Testis (tissue), 3 donors: ENCODE measurements around the gene SCAF11. TPM values are rescaled to one million over a fixed set of nuclear protein-coding genes. Genes with fewer than 3 reads are reported as not detected.

Experiments
- DNase-seq: peaks from one replicate; pipeline ENCODE4 v3.0.0-alpha.2; 2019
- H3K27ac ChIP-seq, 2 donors: fragments of 200-600 bp; sonication (generic); one replicate each; pipeline ENCODE4 v1.5.1; 2019
- H3K27me3 ChIP-seq: fragments of 200-600 bp; sonication (generic); one replicate; pipeline ENCODE4 v1.5.1; 2019
- H3K36me3 ChIP-seq: fragments of 200-600 bp; sonication (generic); one replicate; pipeline ENCODE4 v1.5.1; 2017; ENCODE audit warnings: low read depth; ENCODE audit errors: missing control alignments
- H3K4me1 ChIP-seq: fragments of 200-600 bp; sonication (generic); one replicate; pipeline ENCODE4 v1.5.1; 2019
- H3K4me3 ChIP-seq, 2 donors: fragments of 200-600 bp; sonication (generic); one replicate each; pipeline ENCODE4 v1.5.1; 2017 to 2019
- H3K9me3 ChIP-seq: fragments of 200-600 bp; sonication (generic); one replicate; pipeline ENCODE4 v1.5.1; 2017
- POLR2A ChIP-seq: fragments of 450-650 bp; IDR thresholded peaks from one replicate; pipeline ENCODE4 v1.6.1; 2017; ENCODE audit warnings: antibody characterized with exemption, mild to moderate bottlenecking, moderate library complexity
- WGBS, 2 donors: methylation state at CpG; one replicate each; pipeline ENCODE4 v1.1.5; 2018; 5-methylcytosine and 5-hydroxymethylcytosine counted together
- intact Hi-C: fragments of 100-400 bp; cut with DNase I; formaldehyde crosslinking; loops from one replicate; pipeline ENCODE4 v1.15.1; 2023; ENCODE audit warnings: low total_unique reads
- polyA plus RNA-seq: library from polyadenylated mRNA; stranded (reverse); fragments of 350-450 nt; fragmentation: Illumina TruSeq; extraction: RNeasy Lipid Tissue Mini Kit (QIAGEN cat#74804); gene quantifications from one replicate; pipeline ENCODE4 v1.2.3, GENCODE V29; 2014; ENCODE audit warnings: low read depth, low replicate concordance; ENCODE audit not compliant: insufficient read depth
- total RNA-seq, 2 donors: library from RNA; depleted of rRNA; stranded (reverse); fragments of >200 nt; gene quantifications; one replicate each; pipeline ENCODE4 v1.2.3, GENCODE V29; 2016
- TF ChIP-seq, protein P1 (sequence below), 3 experiments: fragments of 450-650 bp in 2 of 3; fragments of 200-600 bp in 1 of 3; sonication (generic) in 1 of 3; IDR thresholded peaks; one replicate each; pipeline ENCODE4 v1.5.1; 2016 to 2019; ENCODE audit warnings: antibody characterized with exemption in 3 of 3, mild to moderate bottlenecking in 2 of 3, moderate library complexity in 1 of 3

Gene SCAF11
- total and polyA plus RNA-seq, 3 donors from 2014 or later: 49.1 to 168 (median 168) TPM

DNA sequence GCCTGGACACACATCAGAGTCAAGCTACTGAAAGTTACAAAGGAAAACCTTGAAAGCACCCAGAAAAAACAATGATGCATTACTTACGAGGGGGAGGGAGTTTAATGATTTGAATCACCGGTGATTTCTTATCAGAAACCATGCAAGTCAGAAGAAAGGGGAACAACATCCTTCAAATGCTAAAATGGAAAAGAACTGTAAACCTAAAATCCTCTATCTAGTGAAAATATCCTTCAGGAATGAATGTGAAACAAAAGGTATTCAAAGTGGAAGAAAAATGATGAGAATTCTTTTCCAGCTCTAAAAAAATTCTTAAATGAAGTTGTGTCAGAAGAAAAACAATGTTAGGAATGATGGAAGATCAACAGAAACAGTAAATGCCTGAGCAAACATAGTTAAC is 16.8 kb downstream of the SCAF11 start:
- no peak for DNase-seq
- intact Hi-C loops: no loop called here
- Histone ChIP-seq H3K9me3 (no peaks in the 10 kb centered on the region), H3K4me1 (no peaks in the 10 kb centered on the region), H3K27ac (no peak overlapping the region), H3K36me3 (no peaks in the 10 kb centered on the region), H3K27me3 (no peaks in the 10 kb centered on the region), H3K4me3 (no peak overlapping the region)
- TF ChIP-seq, protein P1, sequence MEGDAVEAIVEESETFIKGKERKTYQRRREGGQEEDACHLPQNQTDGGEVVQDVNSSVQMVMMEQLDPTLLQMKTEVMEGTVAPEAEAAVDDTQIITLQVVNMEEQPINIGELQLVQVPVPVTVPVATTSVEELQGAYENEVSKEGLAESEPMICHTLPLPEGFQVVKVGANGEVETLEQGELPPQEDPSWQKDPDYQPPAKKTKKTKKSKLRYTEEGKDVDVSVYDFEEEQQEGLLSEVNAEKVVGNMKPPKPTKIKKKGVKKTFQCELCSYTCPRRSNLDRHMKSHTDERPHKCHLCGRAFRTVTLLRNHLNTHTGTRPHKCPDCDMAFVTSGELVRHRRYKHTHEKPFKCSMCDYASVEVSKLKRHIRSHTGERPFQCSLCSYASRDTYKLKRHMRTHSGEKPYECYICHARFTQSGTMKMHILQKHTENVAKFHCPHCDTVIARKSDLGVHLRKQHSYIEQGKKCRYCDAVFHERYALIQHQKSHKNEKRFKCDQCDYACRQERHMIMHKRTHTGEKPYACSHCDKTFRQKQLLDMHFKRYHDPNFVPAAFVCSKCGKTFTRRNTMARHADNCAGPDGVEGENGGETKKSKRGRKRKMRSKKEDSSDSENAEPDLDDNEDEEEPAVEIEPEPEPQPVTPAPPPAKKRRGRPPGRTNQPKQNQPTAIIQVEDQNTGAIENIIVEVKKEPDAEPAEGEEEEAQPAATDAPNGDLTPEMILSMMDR (IDR thresholded peaks at IDR 0.05): no peak
- no peak for TF ChIP-seq POLR2A
- 25 to 54% methylated on average over 2 of the region's 2 CpGs for WGBS, 2 donors

- no peak overlapping the region for H3K27ac ChIP-seq
- H3K36me3 ChIP-seq: no peaks in the 10 kb centered on the region
- H3K4me3 ChIP-seq: no peak overlapping the region
- H3K9me3 ChIP-seq: no peaks in the 10 kb centered on the region
- TF ChIP-seq POLR2A: no peak
- TF ChIP-seq, protein P1 (IDR thresholded peaks at IDR 0.05): no peak
- no peak for DNase-seq
- 95 to 97% methylated on average over 1 of the region's 1 CpG for WGBS, 2 donors
- no peaks in the 10 kb centered on the region for H3K27me3 ChIP-seq
- intact Hi-C loops: no loop called here
- no peaks in the 10 kb centered on the region for H3K4me1 ChIP-seq
These were observed 20.0 kb downstream of the SCAF11 start for GRCh38 chr12:45970391-45970790.

DNA sequence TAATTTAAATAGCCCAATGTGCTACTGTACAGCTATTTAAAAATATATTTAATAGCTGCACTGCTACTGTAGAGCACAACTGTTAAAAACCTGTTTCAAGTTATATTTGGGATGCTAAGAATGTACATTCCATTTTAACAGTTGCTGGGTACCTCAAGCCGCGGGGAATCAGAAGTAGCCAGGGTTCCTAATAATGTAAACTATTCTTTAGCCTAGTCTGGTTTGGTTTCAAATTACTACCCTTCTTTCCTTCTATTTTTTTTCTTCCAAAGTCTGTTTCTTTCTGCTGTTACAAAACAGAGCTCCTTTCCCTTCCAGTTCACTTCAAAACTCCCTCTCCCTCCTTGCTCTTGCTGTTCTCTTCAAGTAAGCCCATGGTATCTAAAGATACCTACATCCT is 21.3 kb downstream of the SCAF11 start:
- Histone ChIP-seq H3K4me3 (no peak overlapping the region), H3K27ac (no peak overlapping the region), H3K27me3 (no peaks in the 10 kb centered on the region), H3K9me3 (no peaks in the 10 kb centered on the region), H3K36me3 (no peaks in the 10 kb centered on the region), H3K4me1 (no peaks in the 10 kb centered on the region)
- no peak for DNase-seq
- 40 to 92% methylated on average over 2 of the region's 2 CpGs for WGBS, 2 donors
- intact Hi-C loops: no loop called here
- no peak for TF ChIP-seq POLR2A
- TF ChIP-seq, protein P1 (IDR thresholded peaks at IDR 0.05): no peak

DNA sequence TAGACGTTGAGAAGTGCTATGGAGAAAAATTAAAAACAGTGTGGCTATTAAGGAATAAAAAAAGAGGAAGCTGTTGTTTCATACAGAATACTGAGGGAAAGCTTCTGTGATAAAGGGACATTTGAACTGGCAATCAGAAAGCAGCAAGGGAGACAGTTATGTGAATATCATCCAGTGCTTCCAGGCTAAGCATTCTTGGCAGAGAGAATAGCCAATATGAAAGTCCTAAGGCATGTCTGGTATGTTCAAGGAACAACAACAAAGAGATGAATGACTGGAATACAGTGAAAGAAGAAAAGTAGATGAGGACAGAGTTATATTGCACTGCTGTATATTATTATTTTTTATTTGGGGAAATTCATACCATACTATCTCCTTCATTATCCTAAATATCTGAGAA is 23.9 kb downstream of the SCAF11 start:
- Histone ChIP-seq H3K9me3 (no peaks in the 10 kb centered on the region), H3K36me3 (no peaks in the 10 kb centered on the region), H3K4me3 (no peak overlapping the region), H3K27ac (no peak overlapping the region), H3K4me1 (no peaks in the 10 kb centered on the region), H3K27me3 (no peaks in the 10 kb centered on the region)
- TF ChIP-seq, protein P1 (IDR thresholded peaks at IDR 0.05): no peak
- no peak for TF ChIP-seq POLR2A
- WGBS, 2 donors: 25 to 35% methylated on average over 1 of the region's 1 CpG
- no peak for DNase-seq
- intact Hi-C loops: no loop called here

DNA sequence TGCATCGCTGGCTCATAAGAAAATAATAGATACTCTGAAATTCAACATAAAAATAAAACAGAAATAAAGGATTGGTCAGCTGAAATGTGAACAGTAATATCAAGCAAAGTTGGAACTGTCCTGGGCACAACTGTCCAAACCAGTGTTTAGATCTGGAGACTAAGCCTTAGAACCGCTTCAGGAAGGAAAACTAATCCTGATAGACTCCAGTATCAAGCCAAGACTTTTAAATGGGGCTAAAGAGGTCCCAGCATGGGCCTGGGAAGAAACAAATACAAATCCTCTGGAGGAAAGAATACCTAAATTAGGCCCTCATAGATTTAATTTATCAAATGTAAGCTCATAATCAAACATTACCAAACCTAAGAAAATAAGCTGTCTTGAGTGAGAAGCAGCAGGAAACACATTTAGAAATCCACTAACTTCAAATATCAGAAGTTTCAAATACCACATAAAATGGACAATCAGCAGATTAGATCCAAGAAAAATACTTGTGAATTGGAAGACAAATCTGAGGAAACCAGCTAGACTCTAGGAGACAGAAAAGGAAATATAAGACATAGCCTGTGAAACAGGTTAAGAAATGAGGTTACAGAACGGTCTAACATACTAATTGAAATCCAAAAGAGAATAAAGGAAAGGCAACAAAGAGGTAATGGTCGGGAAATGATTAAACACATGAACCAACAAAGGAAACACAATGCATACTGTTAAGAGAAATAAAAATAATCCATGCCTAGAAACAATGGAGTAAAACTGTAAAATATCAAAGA is 27.6 kb downstream of the SCAF11 start:
- Histone ChIP-seq H3K9me3 (no peaks in the 10 kb centered on the region), H3K36me3 (no peaks in the 10 kb centered on the region), H3K27me3 (no peaks in the 10 kb centered on the region), H3K27ac (no peak overlapping the region), H3K4me3 (no peak overlapping the region), H3K4me1 (no peaks in the 10 kb centered on the region)
- no peak for DNase-seq
- TF ChIP-seq, protein P1 (IDR thresholded peaks at IDR 0.05): no peak
- TF ChIP-seq POLR2A: no peak
- intact Hi-C loops: no loop called here
- WGBS, 2 donors: 95 to 97% methylated on average over 4 of the region's 4 CpGs
